GM20431 (cell line): ENCODE measurements around the gene LCTL.
"Not testable (repeated sequence)": the region's sequence is repeated elsewhere in the genome, so short reads cannot be mapped to it uniquely, and the experiment has no call there.

Source experiments
- in situ Hi-C: fragments of 300-500 bp; cut with MseI, MboI; formaldehyde crosslinking; loops from one replicate; pipeline ENCODE4 v1.15.0; 2020; ENCODE audit warnings: low sequenced_read_pairs; ENCODE audit not compliant: unreplicated experiment

Gene LCTL

GRCh38 chr15:66504563-66505429, 61.0 kb downstream of the LCTL start, which contains the start of the genes RPL4 and ZWILCH:
Gene RPL4 (minus strand): TSS chr15:66504855. CDS start chr15:66504790, 65 bp downstream.
Gene ZWILCH (plus strand): TSS chr15:66505326. CDS start chr15:66505339, 13 bp downstream.
- in situ Hi-C loops = no loop called here

- in situ Hi-C loops = no loop called here
Measured at GRCh38 chr15:66503780-66504562, 61.8 kb downstream of the LCTL start.

DNA sequence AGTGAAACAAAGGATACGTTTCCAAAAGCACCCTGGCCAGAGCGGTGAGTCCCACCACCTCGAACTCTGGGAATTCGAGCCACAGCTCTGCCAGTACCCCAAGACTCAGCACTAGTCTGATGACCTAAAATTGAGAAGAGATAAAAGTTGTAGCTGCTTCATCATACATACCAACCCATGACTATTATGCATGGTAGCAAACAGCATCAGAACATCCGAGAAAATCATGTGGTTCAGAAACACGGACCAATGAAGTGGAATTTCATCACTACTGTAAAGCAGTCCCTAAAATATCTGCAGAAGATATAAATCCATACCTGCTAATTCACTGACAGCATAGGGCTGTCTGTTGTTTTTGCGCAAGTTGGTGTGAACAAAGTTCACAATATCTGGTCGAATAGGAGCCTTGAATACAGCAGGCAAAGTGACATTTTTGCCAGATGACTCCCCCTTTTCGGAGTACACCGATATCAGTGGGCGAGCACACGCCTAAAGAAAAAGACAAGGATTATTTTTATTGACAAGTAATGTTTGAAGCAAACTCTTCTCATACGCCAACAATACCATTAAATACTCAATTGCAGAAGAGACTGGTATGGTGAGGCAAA, 62.7 kb downstream of the LCTL start:
- in situ Hi-C loops = not testable (repeated sequence)

DNA sequence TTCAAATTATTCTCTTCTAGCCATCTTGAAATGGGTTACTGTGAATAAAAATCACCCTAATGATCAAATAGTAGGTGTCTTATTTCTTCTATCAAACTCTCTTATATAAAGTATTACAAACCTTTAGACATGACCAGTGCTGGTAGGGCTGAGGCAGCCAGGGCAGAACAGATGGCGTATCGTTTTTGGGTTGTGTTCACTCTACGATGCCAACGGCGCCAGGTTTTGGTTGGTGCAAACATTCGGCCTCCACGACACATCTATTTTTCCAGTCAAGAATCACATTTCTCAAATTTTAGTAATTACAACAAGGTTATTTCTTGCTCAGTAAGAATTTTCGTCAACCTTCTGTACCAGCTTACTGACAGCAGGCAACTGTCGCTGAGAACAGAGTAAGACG, 63.3 kb downstream of the LCTL start:
- in situ Hi-C loops = no loop called here

- in situ Hi-C loops = not testable (repeated sequence)
Measured at GRCh38 chr15:66500346-66500745, 65.5 kb downstream of the LCTL start.

DNA sequence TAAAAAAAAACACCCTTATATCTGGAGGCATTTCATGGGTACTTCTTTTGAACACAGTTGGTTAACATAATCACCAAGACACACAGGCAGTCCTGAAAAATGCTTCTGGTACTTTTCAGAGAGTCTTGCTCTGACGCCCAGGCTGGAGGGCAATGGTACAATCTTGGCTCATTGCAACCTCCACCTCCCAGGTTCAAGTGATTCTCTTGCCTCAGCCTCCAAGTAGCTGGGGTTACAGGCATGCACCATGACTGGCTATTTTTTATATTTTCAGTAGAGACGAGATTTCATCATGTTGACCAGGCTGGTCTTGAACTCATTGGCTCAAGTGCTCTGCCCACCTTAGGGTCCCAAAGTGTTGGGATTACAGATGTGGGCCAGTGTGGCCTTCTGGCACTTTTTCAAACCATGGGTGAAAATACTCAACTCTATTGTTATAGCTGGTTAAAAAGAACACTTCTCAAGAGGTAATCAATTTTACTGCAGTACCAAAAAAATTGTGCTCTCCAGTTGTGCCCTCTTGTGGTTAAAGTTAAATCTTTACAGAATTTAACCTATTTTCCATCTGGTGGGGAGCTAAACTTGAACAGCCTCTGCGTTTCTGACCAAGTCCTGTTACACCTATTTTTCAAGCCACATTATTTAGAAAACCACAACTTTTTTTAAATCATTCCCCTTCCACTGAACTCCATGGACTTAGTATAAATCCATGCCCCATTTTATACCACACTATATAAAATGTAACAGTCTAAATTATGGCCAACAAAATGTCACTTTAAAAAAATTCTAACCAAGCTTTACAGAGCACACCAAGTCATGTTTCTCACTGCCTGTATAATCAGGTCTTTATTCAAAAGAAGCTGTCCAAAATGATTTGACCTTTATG, 67.1 kb downstream of the LCTL start:
- in situ Hi-C loops = loop anchor here (10.0 kb wide), 1 partner anchor 114 kb away; the partner anchor contains the start of gene MAP2K1
